Measurements from ENCODE around the gene NAA50. TPM values are rescaled to one million over a fixed set of nuclear protein-coding genes. Genes with fewer than 3 reads are reported as not detected.

Gene NAA50
- total RNA-seq, 1 experiment from 2014 or later, result 989 TPM

GRCh38 chr3:113695786-113696645 is 50.0 kb downstream of the NAA50 start, which contains the start of gene USF3:
TSS of gene USF3 (minus strand) at chr3:113696642. CDS start at chr3:113674878, 21,764 bp downstream.
- TF ChIP-seq CTCF (conservative IDR thresholded peaks at IDR 0.05; ENCODE audit: low read depth, low read length) (0 out of 2 replicates have a peak, but pooled peaks have one; percentile 15), EZH2phosphoT487 (IDR thresholded peaks at IDR 0.05; ENCODE audit: borderline replicate concordance, low read length) (no peak)
- H3K9me2 ChIP-seq (replicated peaks; ENCODE audit: low read length), result no peaks in the 10 kb centered on the region
- H3K4me2 ChIP-seq (ENCODE audit: low read length), result peak within 1 kb of the TSS; percentile 94
- H3K27ac ChIP-seq (ENCODE audit: low read length), result peak within 1 kb of the TSS; percentile 29
- H3K36me3 ChIP-seq (ENCODE audit: low read depth, low read length), result no peaks in the 10 kb centered on the region
- H2AFZ ChIP-seq (ENCODE audit: low read length), result peak within 1 kb of the TSS; percentile 93
- H3K9ac ChIP-seq (ENCODE audit: low read length), result peak within 1 kb of the TSS; percentile 79
- BruUV-seq (replicated peaks), result no TSS peak
- intact Hi-C loops (cut with micrococcal nuclease), result loop anchor here (1.0 to 10.0 kb wide), 4 partner anchors 49 to 464 kb away; no protein-coding TSS in a partner anchor
- H3K79me2 ChIP-seq (ENCODE audit: low read length), result peaks cover 41% of the 10 kb centered on the region
- ChIA-PET CTCF (interaction anchor here (1.2 kb wide), 1 partner anchor 49 kb away, joined by 4 read pairs; no protein-coding TSS in a partner anchor), POLR2A (ENCODE audit: unreplicated experiment) (interaction anchor here (0.6 kb wide), 2 partner anchors 18 to 26 kb away, joined by 4 to 15 read pairs; no protein-coding TSS in a partner anchor)
- no peaks in the 10 kb centered on the region for H4K20me1 ChIP-seq (ENCODE audit: low read length)
- DNase-seq (peak; percentile 70), ATAC-seq (peak; percentile 77)
- H3K4me3 ChIP-seq (ENCODE audit: low read length), result peak within 1 kb of the TSS; percentile 73
- H3K4me1 ChIP-seq (ENCODE audit: insufficient read depth, low read length), result peaks cover 14% of the 10 kb centered on the region
- H3K27me3 ChIP-seq (ENCODE audit: low read length), result no peaks in the 10 kb centered on the region
- H3K9me3 ChIP-seq (ENCODE audit: low read length), result no peaks in the 10 kb centered on the region
- no peaks in the 10 kb centered on the region for H3F3A ChIP-seq (ENCODE audit: low read length, unreplicated experiment)

GRCh38 chr3:113695431-113695785 is 50.6 kb downstream of the NAA50 start:
- POLR2A ChIA-PET (ENCODE audit: unreplicated experiment), result interaction anchor here (0.6 kb wide), 1 partner anchor 25 kb away, joined by 4 read pairs; no protein-coding TSS in a partner anchor
- intact Hi-C loops (cut with micrococcal nuclease), result loop anchor here (5.0 to 10.0 kb wide), 2 partner anchors 201 to 463 kb away; no protein-coding TSS in a partner anchor
- CTCF ChIA-PET, result interaction anchor here (1.2 kb wide), 1 partner anchor 49 kb away, joined by 4 read pairs; no protein-coding TSS in a partner anchor
- H3K27me3 ChIP-seq (ENCODE audit: low read length), result no peaks in the 10 kb centered on the region
- peak overlapping the region; percentile 73 for H3K4me3 ChIP-seq (ENCODE audit: low read length)
- H3K9ac ChIP-seq (ENCODE audit: low read length), result peak overlapping the region; percentile 79
- peaks cover 41% of the 10 kb centered on the region for H3K79me2 ChIP-seq (ENCODE audit: low read length)
- H3K9me3 ChIP-seq (ENCODE audit: low read length), result no peaks in the 10 kb centered on the region
- H2AFZ ChIP-seq (ENCODE audit: low read length), result peak overlapping the region; percentile 90
- TF ChIP-seq EZH2 (IDR thresholded peaks at IDR 0.05; ENCODE audit: low read length, unreplicated experiment) (no peak), CTCF (conservative IDR thresholded peaks at IDR 0.05; ENCODE audit: low read depth, low read length) (no peak), EZH2phosphoT487 (IDR thresholded peaks at IDR 0.05; ENCODE audit: borderline replicate concordance, low read length) (no peak)
- peaks cover 14% of the 10 kb centered on the region for H3K4me1 ChIP-seq (ENCODE audit: insufficient read depth, low read length)
- ATAC-seq, result peak; percentile 9
- peak overlapping the region; percentile 94 for H3K4me2 ChIP-seq (ENCODE audit: low read length)
- no peaks in the 10 kb centered on the region for H3K36me3 ChIP-seq (ENCODE audit: low read depth, low read length)
- TSS peak; percentile 57 for BruUV-seq (replicated peaks)
- peak; percentile 42 for DNase-seq
- no peaks in the 10 kb centered on the region for H3F3A ChIP-seq (ENCODE audit: low read length, unreplicated experiment)
- H4K20me1 ChIP-seq (ENCODE audit: low read length), result no peaks in the 10 kb centered on the region
- peak overlapping the region; percentile 3; the same call in 1 of the 2 replicates for H3K27ac ChIP-seq (ENCODE audit: low read length)
- no peaks in the 10 kb centered on the region for H3K9me2 ChIP-seq (replicated peaks; ENCODE audit: low read length)
